HepG2 (cell line): Measurements from ENCODE around the gene SECTM1. TPM values are rescaled to one million over a fixed set of nuclear protein-coding genes. Genes with fewer than 3 reads are reported as not detected.

Source experiments
- AGO1 ChIP-seq: fragments of 200-400 bp; formaldehyde crosslinking; IDR thresholded peaks from 2 replicates; pipeline ENCODE4 v1.6.1; 2017; ENCODE audit warnings: mild to moderate bottlenecking, low read depth, low read length, moderate library complexity; ENCODE audit not compliant: poor library complexity, severe bottlenecking
- ASH2L ChIP-seq: fragments of 300-600, 200-600 bp; sonication (generic); IDR thresholded peaks from 2 replicates; pipeline ENCODE4 v1.7.0; 2017; ENCODE audit warnings: low read depth, mild to moderate bottlenecking, moderate library complexity, mixed read lengths, low read length; ENCODE audit not compliant: insufficient read length
- CENPT ChIP-seq: sonication (generic); formaldehyde crosslinking; IDR thresholded peaks from 2 replicates; pipeline ENCODE4 v1.8.0; 2022; ENCODE audit warnings: low read depth, mild to moderate bottlenecking, moderate library complexity, missing genetic modification reagents
- HNF4A ChIP-seq: sonication (generic); formaldehyde crosslinking; IDR thresholded peaks from 2 replicates; pipeline ENCODE4 v1.4.0; 2020; ENCODE audit warnings: missing genetic modification reagents
- HNRNPH1 ChIP-seq: fragments of 200-400 bp; formaldehyde crosslinking; optimal IDR thresholded peaks from 2 replicates; pipeline ENCODE3; 2017; ENCODE audit warnings: mild to moderate bottlenecking, low read depth, low read length
- HOXA5 ChIP-seq: sonication (generic); formaldehyde crosslinking; IDR thresholded peaks from 2 replicates; pipeline ENCODE4 v1.4.0; 2020; ENCODE audit warnings: missing genetic modification reagents
- IRF2 ChIP-seq: IDR thresholded peaks from 2 replicates; pipeline ENCODE4 v1.6.1; 2018; ENCODE audit warnings: missing genetic modification reagents, missing compliant biosample characterization
- MAX ChIP-seq: IDR thresholded peaks from 2 replicates; pipeline ENCODE4 v1.6.1; 2012; ENCODE audit warnings: inconsistent platforms
- NCOA2 ChIP-seq: sonication (generic); formaldehyde crosslinking; IDR thresholded peaks from 2 replicates; pipeline ENCODE4 v1.8.0; 2022; ENCODE audit warnings: inconsistent platforms
- NFIB ChIP-seq: sonication (generic); formaldehyde crosslinking; IDR thresholded peaks from 2 replicates; pipeline ENCODE4 v1.9.0; 2021; ENCODE audit warnings: missing genetic modification reagents, mild to moderate bottlenecking, borderline replicate concordance
- NR2F2 ChIP-seq: IDR thresholded peaks from 2 replicates; pipeline ENCODE4 v1.6.1; 2012; ENCODE audit warnings: low read depth, inconsistent platforms, borderline replicate concordance
- PCBP1 ChIP-seq: fragments of 200-400 bp; formaldehyde crosslinking; IDR thresholded peaks from 2 replicates; pipeline ENCODE4 v1.6.1; 2017; ENCODE audit warnings: mild to moderate bottlenecking, low read depth, low read length, borderline replicate concordance
- PITX1 ChIP-seq: sonication (generic); formaldehyde crosslinking; IDR thresholded peaks from 2 replicates; pipeline ENCODE4 v1.5.1; 2020; ENCODE audit warnings: mild to moderate bottlenecking, missing genetic modification reagents
- U2AF1 ChIP-seq: fragments of 200-400 bp; formaldehyde crosslinking; optimal IDR thresholded peaks from 2 replicates; pipeline ENCODE3; 2017; ENCODE audit warnings: mild to moderate bottlenecking, low read depth, low read length
- ZNF329 ChIP-seq: sonication (generic); formaldehyde crosslinking; IDR thresholded peaks from 2 replicates; pipeline ENCODE4 v1.9.0; 2021; ENCODE audit warnings: low read depth, mild to moderate bottlenecking, missing genetic modification reagents
- ZNF609 ChIP-seq: sonication (generic); formaldehyde crosslinking; IDR thresholded peaks from 2 replicates; pipeline ENCODE4 v1.4.0; 2020; ENCODE audit warnings: mild to moderate bottlenecking, missing genetic modification reagents, borderline replicate concordance
- ZNF687 ChIP-seq: sonication (generic); formaldehyde crosslinking; IDR thresholded peaks from 2 replicates; pipeline ENCODE4 v1.5.1; 2020; ENCODE audit warnings: mild to moderate bottlenecking, missing genetic modification reagents, moderate library complexity
- polyA plus RNA-seq, 8 experiments: library from polyadenylated mRNA; depleted of rRNA in 3 of 8; stranded (reverse) in 7 of 8; unstranded in 1 of 8; fragments of >200 nt; fragmentation: Illumina TruSeq in 4 of 8; extraction: Trizol in 4 of 8; gene quantifications; 2 replicates each; pipeline versions ENCODE4 v1.2.1 to v1.2.3, GENCODE V29; 2011 to 2016; ENCODE audit warnings: low read depth in 4 of 8, missing spikeins in 1 of 8, mixed read lengths in 1 of 8; ENCODE audit not compliant: insufficient read depth in 1 of 8
- total RNA-seq, 5 experiments: library from RNA; depleted of rRNA; stranded (reverse); fragments of >200 nt; fragmentation: Illumina TruSeq; extraction: Trizol; gene quantifications; 2 replicates each; pipeline ENCODE4 v1.2.3, GENCODE V29; 2016; ENCODE audit warnings: low read depth in 1 of 5

SECTM1 gene
- total and polyA plus RNA-seq, 2 of the 13 experiments (the other 11 are each of a cell fraction or from before 2014, with no cell fraction given): 3.5 to 5.3 TPM

GRCh38 chr17:82320140-82320840 lies 13.3 kb downstream of the SECTM1 start (continued):
- TF ChIP-seq ZNF687: peak; percentile 82
- TF ChIP-seq ASH2L: peak; percentile 26
- TF ChIP-seq IRF2 (CRISPR knock-in tag): no peak
- peak; percentile 28; the same call in 1 of the 2 replicates for TF ChIP-seq NCOA2 (CRISPR knock-in tag)
- peak; percentile 9; the same call in 1 of the 2 replicates for TF ChIP-seq PITX1 (CRISPR knock-in tag)
- TF ChIP-seq PCBP1: no peak
- TF ChIP-seq MAX: peak; percentile 28; the same call in 1 of the 2 replicates
- peak; percentile 48; the same call in 1 of the 2 replicates for TF ChIP-seq ZNF609
- 0 out of 2 replicates have a peak, but pooled peaks have one; percentile 20 for TF ChIP-seq HOXA5 (CRISPR knock-in tag)
- TF ChIP-seq NFIB (CRISPR knock-in tag): no peak
- no peak for TF ChIP-seq CENPT (CRISPR knock-in tag)
- TF ChIP-seq HNF4A (CRISPR knock-in tag): peak; percentile 64
- no peak for TF ChIP-seq U2AF1
- TF ChIP-seq ZNF329 (CRISPR knock-in tag): 0 out of 2 replicates have a peak, but pooled peaks have one; percentile 40
- TF ChIP-seq NR2F2: peak; percentile 42; the same call in 1 of the 2 replicates
- TF ChIP-seq AGO1: peak; percentile 63
- peak; percentile 14 for TF ChIP-seq HNRNPH1
